GM12878 (cell line): ENCODE results near the gene HIVEP1. TPM values are rescaled to one million over a fixed set of nuclear protein-coding genes. Genes with fewer than 3 reads are reported as not detected.

Experiments
- BACH1 ChIP-seq: fragments of 450-650 bp; IDR thresholded peaks from 2 replicates; pipeline ENCODE4 v1.6.1; 2017; ENCODE audit warnings: mild to moderate bottlenecking, borderline replicate concordance
- CBFB ChIP-seq: IDR thresholded peaks from 2 replicates; pipeline ENCODE4 v1.6.1; 2016; ENCODE audit warnings: antibody characterized with exemption, low read depth
- CBX3 ChIP-seq: fragments of 200-600 bp; sonication (generic); IDR thresholded peaks from 2 replicates; pipeline ENCODE4 v1.6.1; 2016; ENCODE audit warnings: low read depth, borderline replicate concordance
- EED ChIP-seq: sonication (generic); IDR thresholded peaks from 2 replicates; pipeline ENCODE4 v1.6.1; 2016; ENCODE audit warnings: antibody characterized with exemption, low read depth
- FOS ChIP-seq: IDR thresholded peaks from 3 replicates; pipeline ENCODE4 v1.6.1; 2011; ENCODE audit warnings: borderline replicate concordance; ENCODE audit not compliant: insufficient read length; ENCODE audit errors: extremely low read depth
- GABPA ChIP-seq: IDR thresholded peaks from 2 replicates; pipeline ENCODE4 v1.6.1; 2014; ENCODE audit warnings: antibody characterized with exemption, low read depth, mild to moderate bottlenecking, inconsistent platforms
- GATAD2B ChIP-seq: fragments of 450-650 bp; conservative IDR thresholded peaks from 2 replicates; pipeline ENCODE4 v1.6.1; 2017; ENCODE audit warnings: low read depth, mild to moderate bottlenecking, moderate library complexity
- HDAC6 ChIP-seq: fragments of 200-600 bp; sonication (generic); IDR thresholded peaks from one replicate; pipeline ENCODE4 v1.8.0; 2017; ENCODE audit warnings: antibody characterized with exemption; ENCODE audit not compliant: unreplicated experiment
- HDGF ChIP-seq: fragments of 450-650 bp; IDR thresholded peaks from 2 replicates; pipeline ENCODE4 v1.6.1; 2016; ENCODE audit warnings: antibody characterized with exemption
- IKZF1 ChIP-seq: fragments of 450-650 bp; conservative IDR thresholded peaks from 2 replicates; pipeline ENCODE4 v1.6.1; 2017; ENCODE audit warnings: antibody characterized with exemption, mild to moderate bottlenecking
- MAX ChIP-seq: IDR thresholded peaks from 2 replicates; pipeline ENCODE4 v1.6.1; 2012; ENCODE audit warnings: low read depth, low read length, improper control_type of control experiment
- MXI1 ChIP-seq: fragments of 150-350 bp; IDR thresholded peaks from 2 replicates; pipeline ENCODE4 v1.6.1; 2011; ENCODE audit warnings: low read depth, mild to moderate bottlenecking, inconsistent platforms, low read length, improper control_type of control experiment
- NFYA ChIP-seq: IDR thresholded peaks from 2 replicates; pipeline ENCODE4 v1.6.1; 2011; ENCODE audit warnings: low read depth, mild to moderate bottlenecking, low read length, improper control_type of control experiment, borderline replicate concordance
- POLR2A ChIP-seq: IDR thresholded peaks from 2 replicates; pipeline ENCODE4 v1.6.1; 2011; ENCODE audit warnings: low read depth, mild to moderate bottlenecking, low read length
- RFX5 ChIP-seq: IDR thresholded peaks from 2 replicates; pipeline ENCODE4 v1.6.1; 2011; ENCODE audit warnings: low read depth, low read length, improper control_type of control experiment
- SIN3A ChIP-seq: IDR thresholded peaks from 2 replicates; pipeline ENCODE4 v1.6.1; 2012; ENCODE audit warnings: low read depth, low read length, improper control_type of control experiment
- SMAD5 ChIP-seq: IDR thresholded peaks from 2 replicates; pipeline ENCODE4 v1.6.1; 2016; ENCODE audit warnings: antibody characterized with exemption, low read depth
- SMC3 ChIP-seq: IDR thresholded peaks from 2 replicates; pipeline ENCODE4 v1.6.1; 2011; ENCODE audit warnings: low read length, improper control_type of control experiment, borderline replicate concordance
- TAF1 ChIP-seq: IDR thresholded peaks from 2 replicates; pipeline ENCODE4 v1.6.1; 2011; ENCODE audit warnings: mild to moderate bottlenecking, low read depth, low read length, borderline replicate concordance
- TARDBP ChIP-seq: IDR thresholded peaks from 2 replicates; pipeline ENCODE4 v1.6.1; 2016; ENCODE audit warnings: borderline replicate concordance
- TCF3 ChIP-seq: IDR thresholded peaks from 2 replicates; pipeline ENCODE4 v1.6.1; 2012; ENCODE audit warnings: low read depth, mild to moderate bottlenecking, low read length, borderline replicate concordance; ENCODE audit not compliant: insufficient read depth
- ZBTB40 ChIP-seq: fragments of 450-650 bp; IDR thresholded peaks from 2 replicates; pipeline ENCODE4 v1.6.1; 2016; ENCODE audit warnings: mild to moderate bottlenecking, moderate library complexity, borderline replicate concordance
- ZNF207 ChIP-seq: fragments of 450-650 bp; IDR thresholded peaks from 2 replicates; pipeline ENCODE4 v1.6.1; 2014; ENCODE audit warnings: antibody characterized with exemption, mild to moderate bottlenecking, borderline replicate concordance
- polyA plus RNA-seq, 11 experiments: library from polyadenylated mRNA; depleted of rRNA in 4 of 11; unstranded in 6 of 11; stranded (reverse) in 5 of 11; fragments of >200 nt; fragmentation: Nextera tagmentation in 4 of 11; fragmentation: Illumina TruSeq in 1 of 11; extraction: Ambion mirVana in 4 of 11; extraction: Trizol in 1 of 11; gene quantifications; 1 replicate in 1 of 11; 2 replicates in 10 of 11; pipeline versions ENCODE4 v1.2.1 to v1.2.3, GENCODE V29; 2011 to 2016; ENCODE audit warnings: inconsistent platforms in 2 of 11, missing spikeins in 2 of 11, low read depth in 1 of 11
- total RNA-seq, 4 experiments: library from RNA; depleted of rRNA in 3 of 4; stranded (reverse); fragments of >200 nt in 3 of 4; fragmentation: Illumina TruSeq in 1 of 4; extraction: Trizol in 1 of 4; gene quantifications; 2 replicates each; pipeline versions ENCODE4 v1.2.1 to v1.2.3, GENCODE V29; 2013 to 2021
- TF ChIP-seq, protein P1 (sequence below): IDR thresholded peaks from 2 replicates; pipeline ENCODE4 v1.6.1; 2012; ENCODE audit warnings: low read depth, low read length, improper control_type of control experiment
- TF ChIP-seq, protein P2 (sequence below): fragments of 450-650 bp; conservative IDR thresholded peaks from 2 replicates; pipeline ENCODE4 v1.6.1; 2017; ENCODE audit warnings: mild to moderate bottlenecking, moderate library complexity

HIVEP1 gene
- total and polyA plus RNA-seq, 10 of the 15 experiments (the other 5 are each of a cell fraction or from before 2014, with no cell fraction given): 4.3 to 37.5 (median 21.6) TPM

DNA sequence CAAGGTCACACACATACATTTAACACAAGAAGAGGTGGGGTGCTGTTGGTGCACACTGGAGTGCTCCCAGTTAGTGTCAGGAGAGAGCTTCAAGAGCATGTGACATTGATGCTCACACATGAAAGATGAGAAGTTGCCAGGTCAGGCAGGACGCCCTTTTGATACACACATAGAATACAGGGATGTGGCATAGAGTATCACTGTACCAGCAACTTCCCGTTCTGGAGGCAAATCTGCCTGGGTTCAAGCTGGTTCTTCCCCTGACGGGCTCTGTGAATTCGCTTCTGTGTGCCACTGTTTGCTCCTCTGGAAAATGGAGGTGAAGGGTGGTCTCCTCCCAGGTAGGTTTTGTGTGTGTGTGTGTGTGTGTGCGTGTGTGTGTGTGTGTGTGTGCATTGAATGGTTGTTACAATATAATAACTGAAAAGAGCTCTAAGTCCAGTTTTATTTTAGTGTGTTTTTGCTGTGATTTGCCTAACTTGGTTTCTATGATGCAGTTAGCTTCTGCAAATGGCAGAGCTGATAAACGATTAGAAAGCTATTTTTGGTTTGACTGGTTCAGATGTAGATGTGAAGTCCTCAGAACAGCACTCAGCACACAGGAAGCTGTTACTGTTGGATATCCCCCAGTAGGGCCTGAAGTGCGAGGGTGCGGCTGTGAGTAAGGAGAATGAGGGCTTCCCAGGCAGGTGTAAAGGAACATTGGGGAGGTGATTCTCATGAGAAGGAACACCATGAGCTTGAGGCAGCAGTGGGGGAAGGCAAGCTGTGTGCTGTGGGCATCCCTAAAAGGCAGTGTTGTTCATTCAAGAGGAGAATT lies 53.4 kb downstream of the HIVEP1 start (continued):
- TF ChIP-seq HDAC6 (no peak), EED (peak; percentile 80), SIN3A (no peak), NFYA (no peak), GATAD2B (no peak), FOS (no peak), ZNF207 (no peak), RFX5 (no peak), SMAD5 (no peak), CBFB (no peak), MXI1 (no peak), CBX3 (no peak), TAF1 (0 out of 2 replicates have a peak, but pooled peaks have one; percentile 9), HDGF (0 out of 2 replicates have a peak, but pooled peaks have one; percentile 71), SMC3 (no peak; the same call in 1 of the 2 replicates), TARDBP (no peak), ZBTB40 (peak; percentile 34; the same call in 1 of the 2 replicates), IKZF1 (peak; percentile 67), POLR2A (peak; percentile 67; the same call in 1 of the 2 replicates), MAX (no peak), BACH1 (no peak), GABPA (no peak), TCF3 (no peak)
- TF ChIP-seq, protein P1, sequence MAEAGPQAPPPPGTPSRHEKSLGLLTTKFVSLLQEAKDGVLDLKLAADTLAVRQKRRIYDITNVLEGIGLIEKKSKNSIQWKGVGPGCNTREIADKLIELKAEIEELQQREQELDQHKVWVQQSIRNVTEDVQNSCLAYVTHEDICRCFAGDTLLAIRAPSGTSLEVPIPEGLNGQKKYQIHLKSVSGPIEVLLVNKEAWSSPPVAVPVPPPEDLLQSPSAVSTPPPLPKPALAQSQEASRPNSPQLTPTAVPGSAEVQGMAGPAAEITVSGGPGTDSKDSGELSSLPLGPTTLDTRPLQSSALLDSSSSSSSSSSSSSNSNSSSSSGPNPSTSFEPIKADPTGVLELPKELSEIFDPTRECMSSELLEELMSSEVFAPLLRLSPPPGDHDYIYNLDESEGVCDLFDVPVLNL: no peak
- TF ChIP-seq, protein P2, sequence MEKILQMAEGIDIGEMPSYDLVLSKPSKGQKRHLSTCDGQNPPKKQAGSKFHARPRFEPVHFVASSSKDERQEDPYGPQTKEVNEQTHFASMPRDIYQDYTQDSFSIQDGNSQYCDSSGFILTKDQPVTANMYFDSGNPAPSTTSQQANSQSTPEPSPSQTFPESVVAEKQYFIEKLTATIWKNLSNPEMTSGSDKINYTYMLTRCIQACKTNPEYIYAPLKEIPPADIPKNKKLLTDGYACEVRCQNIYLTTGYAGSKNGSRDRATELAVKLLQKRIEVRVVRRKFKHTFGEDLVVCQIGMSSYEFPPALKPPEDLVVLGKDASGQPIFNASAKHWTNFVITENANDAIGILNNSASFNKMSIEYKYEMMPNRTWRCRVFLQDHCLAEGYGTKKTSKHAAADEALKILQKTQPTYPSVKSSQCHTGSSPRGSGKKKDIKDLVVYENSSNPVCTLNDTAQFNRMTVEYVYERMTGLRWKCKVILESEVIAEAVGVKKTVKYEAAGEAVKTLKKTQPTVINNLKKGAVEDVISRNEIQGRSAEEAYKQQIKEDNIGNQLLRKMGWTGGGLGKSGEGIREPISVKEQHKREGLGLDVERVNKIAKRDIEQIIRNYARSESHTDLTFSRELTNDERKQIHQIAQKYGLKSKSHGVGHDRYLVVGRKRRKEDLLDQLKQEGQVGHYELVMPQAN: no peak
